Lung (tissue), 12 donors: ENCODE data around the gene ARID5B. TPM values are rescaled to one million over a fixed set of nuclear protein-coding genes. Genes with fewer than 3 reads are reported as not detected.

ENCODE experiments used
- ATAC-seq: fragments of 200-7000 bp; cut with Tn5 transposase; one replicate; pipeline ENCODE4 v1.9.1; 2020; ENCODE audit warnings: moderate number of reproducible peaks; ENCODE audit not compliant: insufficient read depth, low FRiP score
- DNase-seq, 3 donors: peaks; one replicate each; pipeline ENCODE4 v3.0.0-alpha.2; 2013 to 2017
- H3K27ac ChIP-seq, 2 donors: one replicate each; pipeline ENCODE4 v1.5.1; 2013; ENCODE audit warnings: mild to moderate bottlenecking in 2 of 2, moderate library complexity in 2 of 2, control low read depth in 1 of 2, inconsistent platforms in 1 of 2, low read depth in 1 of 2, low read length in 1 of 2
- H3K27me3 ChIP-seq, 3 donors: one replicate each; pipeline ENCODE4 v1.5.1; 2013; ENCODE audit warnings: low read length in 2 of 3; ENCODE audit not compliant: control insufficient read depth in 3 of 3, insufficient read depth in 3 of 3
- H3K36me3 ChIP-seq, 4 donors: one replicate each; pipeline ENCODE4 v1.5.1; 2013; ENCODE audit warnings: low read length in 4 of 4, mild to moderate bottlenecking in 1 of 4, moderate library complexity in 1 of 4; ENCODE audit not compliant: control insufficient read depth in 4 of 4, insufficient read depth in 4 of 4
- H3K4me1 ChIP-seq, 5 donors: one replicate each; pipeline ENCODE4 v1.5.1; 2013; ENCODE audit warnings: low read length in 5 of 5, mild to moderate bottlenecking in 2 of 5, moderate library complexity in 1 of 5; ENCODE audit not compliant: control insufficient read depth in 5 of 5, insufficient read depth in 5 of 5
- H3K4me3 ChIP-seq: one replicate; pipeline ENCODE4 v1.5.1; 2013; ENCODE audit warnings: mild to moderate bottlenecking, control low read depth, moderate library complexity
- H3K9ac ChIP-seq, 2 donors: one replicate each; pipeline ENCODE4 v1.5.1; 2013; ENCODE audit warnings: low read length in 2 of 2, control low read depth in 1 of 2; ENCODE audit not compliant: insufficient read depth in 1 of 2
- H3K9me3 ChIP-seq, 4 donors: one replicate each; pipeline ENCODE4 v1.5.1; 2013; ENCODE audit warnings: low read length in 3 of 4, mild to moderate bottlenecking in 1 of 4, moderate library complexity in 1 of 4; ENCODE audit not compliant: control insufficient read depth in 4 of 4, insufficient read depth in 3 of 4
- CTCF ChIP-seq: IDR thresholded peaks from 2 replicates; pipeline ENCODE4 v1.5.1; 2012; ENCODE audit warnings: mild to moderate bottlenecking; ENCODE audit errors: control extremely low read depth, extremely low read depth
- WGBS, 2 donors: extraction: QIAGEN DNeasy Blood & Tissue Kit; methylation state at CpG; one replicate each; pipeline ENCODE4 v1.1.7; 2013; 5-methylcytosine and 5-hydroxymethylcytosine counted together
- polyA plus RNA-seq, 2 donors: library from polyadenylated mRNA; stranded (reverse); fragments of 200-250 nt; gene quantifications; one replicate each; pipeline ENCODE4 v1.2.1, GENCODE V29; 2013
- total RNA-seq, 2 donors: library from RNA; depleted of rRNA in 1 of 2; stranded (reverse); fragments of >200 nt in 1 of 2; gene quantifications; one replicate each; pipeline ENCODE4 v1.2.1, GENCODE V29; 2014 to 2021
- donor health status: control.
- donor health status: control.
- donor health status: Bipolar disorder and iron deficiency.
- donor health status: healthy.
- donor health status: DM: yes; HTN: yes; CAD: no.

The ARID5B gene
- total and polyA plus RNA-seq, 4 donors, result 7.8 to 95.3 (median 22.0) TPM

- no peaks in the 10 kb centered on the region for H3K36me3 ChIP-seq
- DNase-seq (no peak), ATAC-seq (no peak)
- H3K27me3 ChIP-seq, result no peaks in the 10 kb centered on the region
- H3K27ac ChIP-seq, result no peak overlapping the region
- H3K4me1 ChIP-seq, result no peaks in the 10 kb centered on the region
- no peak for TF ChIP-seq CTCF
- 79 to 86% methylated on average over 3 of the region's 3 CpGs for WGBS, 2 donors
- H3K9ac ChIP-seq, result no peak overlapping the region
- no peak overlapping the region for H3K4me3 ChIP-seq
- H3K9me3 ChIP-seq, result no peaks in the 10 kb centered on the region
Observed at GRCh38 chr10:62136931-62137330, 235.4 kb downstream of the ARID5B start.

Other genes starting within 250 kb of the ARID5B start
- 10 to 100 TPM in 1 of 2 donors, 1 to 10 TPM in 1; 8.6 to 15.4 TPM for gene CABCOCO1, start 238.8 kb upstream of the ARID5B start, total RNA-seq
- 10 to 100 TPM in 1 of 2 donors, 1 to 10 TPM in 1; 3.8 to 11.5 TPM for gene CABCOCO1, start 238.8 kb upstream of the ARID5B start, polyA plus RNA-seq